WI38 (cell line): ENCODE measurements around the gene MTMR11.

Experiments used
- H3K4me3 ChIP-seq: 2 replicates; pipeline ENCODE4 v1.5.1; 2011; ENCODE audit warnings: low read depth, mild to moderate bottlenecking, control low read depth, low read length
- TF ChIP-seq, protein P1 (sequence below): IDR thresholded peaks from 2 replicates; pipeline ENCODE4 v1.5.1; 2012; ENCODE audit warnings: low read depth, mild to moderate bottlenecking, control low read depth, low read length

Gene MTMR11

DNA sequence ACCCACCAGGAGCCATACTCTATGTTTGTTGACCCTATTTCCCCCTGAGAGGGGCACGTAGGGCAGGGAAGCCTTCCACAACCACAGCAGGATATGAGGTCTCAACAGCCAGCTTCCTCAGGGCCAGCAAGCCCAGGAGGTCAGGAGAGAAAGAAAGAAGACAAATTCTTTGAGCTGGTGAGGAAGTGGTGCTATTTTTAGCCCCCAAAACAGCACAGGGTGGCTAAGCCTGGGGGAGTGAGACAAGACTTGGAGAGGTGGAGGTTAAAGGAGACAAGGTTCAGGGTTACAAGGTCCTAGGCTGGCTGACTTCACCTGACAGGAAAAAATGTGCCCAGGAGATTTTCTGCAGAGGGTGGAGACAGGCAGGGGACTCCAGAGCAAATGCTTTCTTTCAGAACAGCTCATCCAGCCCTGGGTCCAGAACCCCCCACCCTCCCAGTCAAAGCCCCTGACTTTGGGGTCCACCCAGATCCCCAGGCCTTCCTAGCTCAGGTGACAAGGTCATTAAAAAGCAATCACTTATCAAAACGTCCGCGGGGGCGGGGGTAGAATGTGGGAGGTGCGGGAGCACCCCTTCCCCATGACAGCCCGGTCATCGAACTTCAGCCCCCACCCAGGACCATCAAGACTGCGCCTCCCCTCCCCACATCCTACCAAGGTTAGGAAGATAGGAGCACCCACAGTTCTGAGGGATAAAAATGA is 20.3 kb downstream of the MTMR11 start:
- TF ChIP-seq, protein P1, sequence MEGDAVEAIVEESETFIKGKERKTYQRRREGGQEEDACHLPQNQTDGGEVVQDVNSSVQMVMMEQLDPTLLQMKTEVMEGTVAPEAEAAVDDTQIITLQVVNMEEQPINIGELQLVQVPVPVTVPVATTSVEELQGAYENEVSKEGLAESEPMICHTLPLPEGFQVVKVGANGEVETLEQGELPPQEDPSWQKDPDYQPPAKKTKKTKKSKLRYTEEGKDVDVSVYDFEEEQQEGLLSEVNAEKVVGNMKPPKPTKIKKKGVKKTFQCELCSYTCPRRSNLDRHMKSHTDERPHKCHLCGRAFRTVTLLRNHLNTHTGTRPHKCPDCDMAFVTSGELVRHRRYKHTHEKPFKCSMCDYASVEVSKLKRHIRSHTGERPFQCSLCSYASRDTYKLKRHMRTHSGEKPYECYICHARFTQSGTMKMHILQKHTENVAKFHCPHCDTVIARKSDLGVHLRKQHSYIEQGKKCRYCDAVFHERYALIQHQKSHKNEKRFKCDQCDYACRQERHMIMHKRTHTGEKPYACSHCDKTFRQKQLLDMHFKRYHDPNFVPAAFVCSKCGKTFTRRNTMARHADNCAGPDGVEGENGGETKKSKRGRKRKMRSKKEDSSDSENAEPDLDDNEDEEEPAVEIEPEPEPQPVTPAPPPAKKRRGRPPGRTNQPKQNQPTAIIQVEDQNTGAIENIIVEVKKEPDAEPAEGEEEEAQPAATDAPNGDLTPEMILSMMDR: no peak
- H3K4me3 ChIP-seq: peak overlapping the region; percentile 71

DNA sequence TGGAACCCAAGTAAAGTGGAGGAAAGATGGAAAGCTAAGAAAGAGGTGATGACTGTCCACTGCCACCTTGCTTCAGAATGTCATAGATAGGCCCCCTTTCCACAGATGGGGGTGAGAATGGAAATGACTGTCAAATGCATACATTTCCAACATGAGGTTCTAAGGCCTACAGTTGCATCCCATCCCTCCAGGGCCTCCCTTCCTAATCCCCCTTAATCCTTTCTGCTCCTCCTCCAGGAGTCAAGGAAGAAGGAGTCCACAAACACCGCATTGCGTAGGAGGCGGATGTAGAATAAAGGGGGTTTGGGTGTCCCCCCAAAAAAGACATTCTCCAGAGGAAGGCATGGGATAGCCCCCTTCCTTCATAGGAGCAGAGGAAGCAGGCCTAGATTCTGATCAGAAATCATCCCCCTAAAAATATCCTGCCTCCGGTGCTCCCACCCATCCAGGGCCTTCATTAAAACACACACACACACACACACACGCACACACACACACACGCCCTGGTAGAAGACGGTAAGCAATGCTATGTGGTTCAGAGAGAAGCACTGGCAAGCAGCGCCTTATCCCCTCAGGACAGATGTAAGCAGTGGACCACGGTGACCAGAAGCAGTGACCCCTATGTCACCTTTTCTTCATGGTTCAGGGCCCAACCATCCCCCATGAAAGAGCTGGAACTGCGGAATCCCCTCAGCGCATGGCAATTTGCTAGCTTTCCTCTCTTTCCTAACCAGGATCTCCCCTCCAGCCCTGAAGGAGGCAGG is 21.1 kb downstream of the MTMR11 start:
- H3K4me3 ChIP-seq: no peak overlapping the region
- TF ChIP-seq, protein P1: no peak

DNA sequence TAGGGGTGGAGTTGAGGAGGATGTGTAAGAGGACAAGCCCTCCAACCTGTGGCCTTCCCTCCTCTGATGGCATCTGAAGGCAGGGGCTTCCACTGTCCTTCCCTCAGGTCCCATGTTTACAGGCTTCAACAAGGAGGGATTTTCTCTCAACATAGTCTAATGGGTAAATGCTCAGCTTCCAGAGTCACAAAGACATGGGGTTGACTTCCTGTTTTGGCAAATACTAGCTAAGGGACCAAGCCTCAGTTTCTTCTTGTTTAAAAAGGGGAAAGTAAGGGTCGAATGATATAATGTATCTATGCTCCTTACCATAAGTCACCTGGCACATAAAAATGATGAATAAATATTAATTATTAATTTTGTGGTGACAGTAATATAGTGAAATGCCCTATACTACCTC is 22.1 kb downstream of the MTMR11 start:
- TF ChIP-seq, protein P1: no peak
- no peak overlapping the region for H3K4me3 ChIP-seq

DNA sequence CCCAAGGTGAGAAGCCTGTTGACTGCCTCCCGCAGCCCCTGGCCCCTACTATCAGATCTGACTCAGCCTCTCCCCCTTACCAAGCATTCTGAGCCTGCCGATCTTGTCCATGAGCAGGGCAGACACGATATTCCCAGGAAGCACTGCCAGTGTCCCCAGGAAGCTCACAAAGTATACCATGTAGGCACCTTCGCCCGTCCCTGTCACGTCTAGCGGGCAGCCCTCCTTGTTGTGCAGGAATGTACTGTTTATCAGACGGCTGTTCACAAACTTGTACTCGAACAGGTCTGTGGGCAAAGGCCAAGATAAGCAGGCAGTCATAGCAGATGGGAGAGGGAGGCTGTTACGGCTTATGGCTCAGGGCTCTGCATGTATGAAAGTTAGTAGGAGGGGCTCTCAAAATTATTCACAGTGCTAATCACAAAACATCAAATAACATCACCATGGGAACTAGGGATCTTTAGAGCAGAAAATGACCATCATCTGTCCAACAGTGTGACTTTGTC is 30.1 kb downstream of the MTMR11 start:
- TF ChIP-seq, protein P1: no peak
- H3K4me3 ChIP-seq: no peak overlapping the region

DNA sequence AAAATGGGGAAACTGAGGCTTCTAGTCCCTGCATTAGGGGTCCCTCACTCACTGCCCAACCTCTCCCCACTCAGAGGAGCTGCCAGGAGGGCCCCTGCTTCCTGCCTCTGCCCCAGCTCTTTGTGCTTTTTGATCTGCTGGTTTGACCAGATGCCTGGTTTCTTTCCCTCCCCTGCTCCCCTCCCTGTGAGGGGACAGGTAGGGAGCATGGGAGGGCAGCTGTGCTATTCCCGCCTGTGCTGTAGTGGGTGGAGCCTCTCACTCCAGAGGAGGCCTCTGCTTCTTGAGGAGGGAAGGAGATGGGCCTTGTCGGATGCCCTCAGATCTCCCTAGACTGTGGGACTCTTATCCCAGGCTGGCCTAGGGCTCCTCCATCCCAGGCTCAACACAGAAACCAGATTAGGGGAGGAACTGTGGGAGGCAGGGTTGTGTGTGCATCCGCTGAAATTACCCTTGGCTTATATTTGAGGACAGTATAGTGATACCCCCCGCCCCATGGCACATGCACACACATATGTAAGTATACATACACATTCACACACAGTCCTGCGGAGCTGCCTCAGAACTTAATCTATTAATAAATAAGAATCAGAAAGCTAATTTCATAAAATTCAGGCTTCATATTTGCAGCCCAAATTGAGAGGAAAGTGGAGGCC is 32.7 kb downstream of the MTMR11 start:
- TF ChIP-seq, protein P1: no peak
- no peak overlapping the region for H3K4me3 ChIP-seq

DNA sequence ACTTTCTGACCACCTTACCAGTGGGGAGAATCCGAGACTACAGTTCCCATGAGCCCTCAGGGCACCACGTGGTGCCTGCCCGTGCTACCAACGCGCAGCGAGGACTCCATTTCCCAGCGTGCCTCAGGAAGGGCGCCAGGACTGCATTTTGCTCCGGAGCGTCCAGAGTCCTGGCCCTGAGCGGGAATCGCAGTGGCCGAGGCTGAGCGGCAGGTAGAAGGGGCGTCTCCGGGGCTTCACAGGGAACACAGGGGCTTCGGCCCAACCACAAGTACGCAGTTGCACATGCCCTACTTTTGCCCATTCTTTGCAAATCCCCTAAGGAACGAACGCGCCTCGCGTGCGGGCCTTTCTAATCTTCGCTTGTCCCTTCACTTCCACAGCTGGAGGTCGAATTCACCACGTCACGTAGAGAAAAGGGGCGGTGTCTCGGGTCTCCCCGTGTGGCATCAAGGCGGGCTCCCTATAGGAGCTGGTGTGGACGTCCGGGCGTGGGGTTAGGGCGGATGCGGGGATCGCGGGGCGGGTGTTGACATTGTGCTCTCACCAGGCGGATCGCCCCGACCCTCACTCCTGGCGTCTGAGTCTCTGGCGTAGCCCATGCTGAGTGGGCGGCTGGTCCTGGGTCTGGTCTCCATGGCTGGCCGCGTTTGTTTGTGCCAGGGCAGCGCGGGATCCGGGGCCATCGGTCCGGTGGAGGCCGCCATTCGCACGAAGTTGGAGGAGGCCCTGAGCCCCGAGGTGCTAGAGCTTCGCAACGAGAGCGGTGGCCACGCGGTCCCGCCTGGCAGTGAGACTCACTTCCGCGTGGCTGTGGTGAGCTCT is 37.0 kb downstream of the MTMR11 start, which contains the start of gene BOLA1:
BOLA1 (plus strand) TSS at position 109 of the 825 bp plus-strand sequence; CDS start at position 601, 492 bp downstream.
- H3K4me3 ChIP-seq: peak within 1 kb of the TSS; percentile 65
- TF ChIP-seq, protein P1: no peak
